ENCODE results near the gene GALNS.
"Not testable (repeated sequence)": the region's sequence is repeated elsewhere in the genome, so short reads cannot be mapped to it uniquely, and the experiment has no call there.

The GALNS gene

GRCh38 chr16:88773812-88774291 lies 82.9 kb downstream of the GALNS start:
- Histone ChIP-seq H2AK5ac (ENCODE audit: low read length, severe bottlenecking) (no peak overlapping the region), H3K4me1 (ENCODE audit: control insufficient read depth, insufficient read depth, low read depth, low read length) (peaks cover 88% of the 10 kb centered on the region), H3K36me3 (ENCODE audit: control insufficient read depth in 1 of 2, insufficient read depth in 2 of 2, low read depth in 1 of 2, low read length in 2 of 2) (peaks cover 0 to 9% of the 10 kb centered on the region in 2 experiments), H4K91ac (ENCODE audit: low read length) (peak overlapping the region; percentile 98), H3K27me3 (ENCODE audit: control insufficient read depth in 1 of 2, insufficient read depth in 1 of 2, low read length in 2 of 2) (no peaks in the 10 kb centered on the region), H3K18ac (ENCODE audit: low read depth in 1 of 2, low read length in 2 of 2) (peak overlapping the region; percentile 92 to 99), H3K9ac (ENCODE audit: low read length) (peak overlapping the region; percentile 60), H3K9me3 (ENCODE audit: control insufficient read depth, low read length) (no peaks in the 10 kb centered on the region), H3K14ac (ENCODE audit: low read length in 2 of 2) (no peak overlapping the region), H3K4me3 (ENCODE audit: insufficient read depth in 1 of 2, low read depth in 1 of 2, low read length in 2 of 2) (peak overlapping the region in 1 of 2 experiments; percentile 44), H2BK15ac (ENCODE audit: low read depth, poor library complexity, severe bottlenecking) (peak overlapping the region; percentile 60), H3K23ac (ENCODE audit: low read length in 2 of 2) (no peak overlapping the region), H3K4ac (ENCODE audit: low read depth in 1 of 2, low read length in 2 of 2) (peak overlapping the region; percentile 56 to 90), H3K27ac (ENCODE audit: low read length, poor library complexity, severe bottlenecking) (no peak overlapping the region), H3K79me1 (replicated peaks; ENCODE audit: low read length, poor library complexity, severe bottlenecking) (peaks cover 14% of the 10 kb centered on the region), H2BK120ac (ENCODE audit: low read depth, low read length) (peak overlapping the region; percentile 93), H4K8ac (ENCODE audit: low read length) (peak overlapping the region; percentile 51), H2BK12ac (ENCODE audit: low read length in 2 of 2) (peak overlapping the region; percentile 97 to 98), H3K4me2 (ENCODE audit: low read length, poor library complexity, severe bottlenecking) (no peak overlapping the region), H2AFZ (ENCODE audit: low read depth, low read length) (no peak overlapping the region), H2BK5ac (ENCODE audit: low read depth, low read length, poor library complexity, severe bottlenecking) (no peak overlapping the region)
- 36% methylated on average over 12 of the region's 12 CpGs for WGBS
- peak; percentile 92 for DNase-seq

GRCh38 chr16:88772871-88773811 lies 83.6 kb downstream of the GALNS start:
- peak overlapping the region; percentile 6 for H3K4me2 ChIP-seq (ENCODE audit: low read length, poor library complexity, severe bottlenecking)
- H4K8ac ChIP-seq (ENCODE audit: low read length) = peak overlapping the region; percentile 95
- peak overlapping the region; percentile 73 for H3K27ac ChIP-seq (ENCODE audit: low read length, poor library complexity, severe bottlenecking)
- peak overlapping the region in 1 of 2 experiments; percentile 36 for H3K23ac ChIP-seq (ENCODE audit: low read length in 2 of 2)
- peak overlapping the region; percentile 60 for H2BK15ac ChIP-seq (ENCODE audit: low read depth, poor library complexity, severe bottlenecking)
- peaks cover 12% of the 10 kb centered on the region for H3K79me1 ChIP-seq (replicated peaks; ENCODE audit: low read length, poor library complexity, severe bottlenecking)
- peak overlapping the region; percentile 98 for H4K91ac ChIP-seq (ENCODE audit: low read length)
- H2BK120ac ChIP-seq (ENCODE audit: low read depth, low read length) = peak overlapping the region; percentile 93
- H3K4me3 ChIP-seq (ENCODE audit: insufficient read depth in 1 of 2, low read depth in 1 of 2, low read length in 2 of 2) = peak overlapping the region in 1 of 2 experiments; percentile 44
- peaks cover 88% of the 10 kb centered on the region for H3K4me1 ChIP-seq (ENCODE audit: control insufficient read depth, insufficient read depth, low read depth, low read length)
- no peaks in the 10 kb centered on the region for H3K9me3 ChIP-seq (ENCODE audit: control insufficient read depth, low read length)
- peak overlapping the region; percentile 92 to 99 for H3K18ac ChIP-seq (ENCODE audit: low read depth in 1 of 2, low read length in 2 of 2)
- peak overlapping the region; percentile 60 for H3K9ac ChIP-seq (ENCODE audit: low read length)
- no peak overlapping the region for H2AK5ac ChIP-seq (ENCODE audit: low read length, severe bottlenecking)
- H3K27me3 ChIP-seq (ENCODE audit: control insufficient read depth in 1 of 2, insufficient read depth in 1 of 2, low read length in 2 of 2) = no peaks in the 10 kb centered on the region
- 27% methylated on average over 28 of the region's 29 CpGs for WGBS
- peak overlapping the region; percentile 97 to 98 for H2BK12ac ChIP-seq (ENCODE audit: low read length in 2 of 2)
- no peak overlapping the region for H2BK5ac ChIP-seq (ENCODE audit: low read depth, low read length, poor library complexity, severe bottlenecking)
- H3K4ac ChIP-seq (ENCODE audit: low read depth in 1 of 2, low read length in 2 of 2) = peak overlapping the region; percentile 56 to 90
- no peak overlapping the region for H2AFZ ChIP-seq (ENCODE audit: low read depth, low read length)
- peak; percentile 96 for DNase-seq
- H3K14ac ChIP-seq (ENCODE audit: low read length in 2 of 2) = peak overlapping the region in 1 of 2 experiments; percentile 49
- H3K36me3 ChIP-seq (ENCODE audit: control insufficient read depth in 1 of 2, insufficient read depth in 2 of 2, low read depth in 1 of 2, low read length in 2 of 2) = peaks cover 0 to 9% of the 10 kb centered on the region in 2 experiments

GRCh38 chr16:88771781-88772180 lies 85.0 kb downstream of the GALNS start:
- WGBS = 96% methylated on average over 16 of the region's 23 CpGs

GRCh38 chr16:88771294-88771772 lies 85.4 kb downstream of the GALNS start:
- H3K79me1 ChIP-seq (replicated peaks; ENCODE audit: low read length, poor library complexity, severe bottlenecking) = peaks cover 21% of the 10 kb centered on the region
- no peak overlapping the region for H3K23ac ChIP-seq (ENCODE audit: low read length in 2 of 2)

More at GRCh38 chr16:88771781-88772180, 85.0 kb downstream of the GALNS start:
- Histone ChIP-seq H2BK15ac (ENCODE audit: low read depth, poor library complexity, severe bottlenecking) (peak overlapping the region; percentile 7), H3K4ac (ENCODE audit: low read depth in 1 of 2, low read length in 2 of 2) (peak overlapping the region; percentile 16 to 88), H2AK5ac (ENCODE audit: low read length, severe bottlenecking) (peak overlapping the region; percentile 19), H3K9ac (ENCODE audit: low read length) (peak overlapping the region; percentile 60), H3K79me1 (replicated peaks; ENCODE audit: low read length, poor library complexity, severe bottlenecking) (peaks cover 19% of the 10 kb centered on the region), H2BK120ac (ENCODE audit: low read depth, low read length) (peak overlapping the region; percentile 12), H2BK12ac (ENCODE audit: low read length in 2 of 2) (peak overlapping the region; percentile 95 to 96), H3K18ac (ENCODE audit: low read depth in 1 of 2, low read length in 2 of 2) (peak overlapping the region; percentile 78 to 99), H3K4me1 (ENCODE audit: control insufficient read depth, insufficient read depth, low read depth, low read length) (peaks cover 88% of the 10 kb centered on the region), H4K91ac (ENCODE audit: low read length) (peak overlapping the region; percentile 10)
- not testable (repeated sequence) for DNase-seq; H3K4me2 ChIP-seq (ENCODE audit: low read length, poor library complexity, severe bottlenecking); H3K9me3 ChIP-seq (ENCODE audit: control insufficient read depth, low read length); H3K23ac ChIP-seq (ENCODE audit: low read length in 2 of 2); H3K27ac ChIP-seq (ENCODE audit: low read length, poor library complexity, severe bottlenecking); H3K27me3 ChIP-seq (ENCODE audit: control insufficient read depth in 1 of 2, insufficient read depth in 1 of 2, low read length in 2 of 2); H2AFZ ChIP-seq (ENCODE audit: low read depth, low read length); H4K8ac ChIP-seq (ENCODE audit: low read length); H2BK5ac ChIP-seq (ENCODE audit: low read depth, low read length, poor library complexity, severe bottlenecking); H3K14ac ChIP-seq (ENCODE audit: low read length in 2 of 2); H3K36me3 ChIP-seq (ENCODE audit: control insufficient read depth in 1 of 2, insufficient read depth in 2 of 2, low read depth in 1 of 2, low read length in 2 of 2); H3K4me3 ChIP-seq (ENCODE audit: insufficient read depth in 1 of 2, low read depth in 1 of 2, low read length in 2 of 2)

More at GRCh38 chr16:88771294-88771772, 85.4 kb downstream of the GALNS start:
- Histone ChIP-seq H3K4me3 (ENCODE audit: insufficient read depth in 1 of 2, low read depth in 1 of 2, low read length in 2 of 2) (no peak overlapping the region), H3K27me3 (ENCODE audit: control insufficient read depth in 1 of 2, insufficient read depth in 1 of 2, low read length in 2 of 2) (no peaks in the 10 kb centered on the region), H2BK120ac (ENCODE audit: low read depth, low read length) (no peak overlapping the region), H3K9ac (ENCODE audit: low read length) (no peak overlapping the region), H2BK12ac (ENCODE audit: low read length in 2 of 2) (peak overlapping the region; percentile 2 to 96), H3K36me3 (ENCODE audit: control insufficient read depth in 1 of 2, insufficient read depth in 2 of 2, low read depth in 1 of 2, low read length in 2 of 2) (peaks cover 0 to 9% of the 10 kb centered on the region in 2 experiments), H3K27ac (ENCODE audit: low read length, poor library complexity, severe bottlenecking) (peak overlapping the region; percentile 51), H4K8ac (ENCODE audit: low read length) (peak overlapping the region; percentile 20), H3K9me3 (ENCODE audit: control insufficient read depth, low read length) (no peaks in the 10 kb centered on the region), H3K4ac (ENCODE audit: low read depth in 1 of 2, low read length in 2 of 2) (peak overlapping the region; percentile 50 to 85), H2BK5ac (ENCODE audit: low read depth, low read length, poor library complexity, severe bottlenecking) (no peak overlapping the region), H3K18ac (ENCODE audit: low read depth in 1 of 2, low read length in 2 of 2) (peak overlapping the region; percentile 38 to 99), H2BK15ac (ENCODE audit: low read depth, poor library complexity, severe bottlenecking) (peak overlapping the region; percentile 17), H4K91ac (ENCODE audit: low read length) (peak overlapping the region; percentile 89), H3K4me2 (ENCODE audit: low read length, poor library complexity, severe bottlenecking) (no peak overlapping the region), H2AFZ (ENCODE audit: low read depth, low read length) (no peak overlapping the region), H2AK5ac (ENCODE audit: low read length, severe bottlenecking) (peak overlapping the region; percentile 15), H3K14ac (ENCODE audit: low read length in 2 of 2) (peak overlapping the region in 1 of 2 experiments; percentile 73), H3K4me1 (ENCODE audit: control insufficient read depth, insufficient read depth, low read depth, low read length) (peaks cover 88% of the 10 kb centered on the region)
- WGBS = 74% methylated on average over 18 of the region's 19 CpGs
- DNase-seq = no peak
